Measurements from ENCODE around the gene CCL5. TPM values are rescaled to one million over a fixed set of nuclear protein-coding genes. Genes with fewer than 3 reads are reported as not detected.

Gene CCL5
- polyA plus RNA-seq, 1 of the 3 experiments (the other 2 are of a cell fraction) = 0.23 TPM

DNA sequence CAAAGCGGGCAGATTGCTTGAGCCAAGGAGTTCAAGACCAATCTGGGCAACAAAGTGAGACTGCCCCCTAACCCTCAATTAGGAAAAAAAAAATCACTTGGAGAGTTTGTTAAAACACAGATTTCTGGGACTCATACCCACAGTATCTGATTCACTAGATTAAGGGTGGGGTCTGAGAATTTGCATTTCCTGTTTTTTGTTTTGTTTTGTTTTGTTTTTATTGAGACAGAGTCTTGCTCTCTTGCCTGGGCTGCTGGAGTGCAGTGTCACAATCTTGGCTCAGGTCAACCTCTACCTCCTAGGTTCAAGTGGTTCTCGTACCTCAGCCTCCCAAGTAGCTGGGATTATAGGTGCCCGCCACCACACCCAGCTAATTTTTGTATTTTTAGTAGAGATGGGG lies 12.6 kb downstream of the CCL5 start:
- no peaks in the 10 kb centered on the region for H3K9me3 ChIP-seq
- no peaks in the 10 kb centered on the region for H3K36me3 ChIP-seq (replicated peaks in 1 of 2; ENCODE audit: control insufficient read depth in 1 of 2, insufficient read depth in 2 of 2, low read length in 1 of 2)
- no peaks in the 10 kb centered on the region for H3K79me2 ChIP-seq (ENCODE audit: insufficient read depth)
- H3K27ac ChIP-seq (ENCODE audit: low read depth in 2 of 2, low read length in 1 of 2) = no peak overlapping the region
- no peak overlapping the region for H3K4me3 ChIP-seq (ENCODE audit: low read depth in 2 of 2, low read length in 1 of 2)
- POLR2A ChIA-PET = no interaction called here
- H3K27me3 ChIP-seq (ENCODE audit: insufficient read depth) = no peaks in the 10 kb centered on the region
- H3K9ac ChIP-seq = no peak overlapping the region
- H3F3A ChIP-seq (replicated peaks; ENCODE audit: insufficient read depth) = no peaks in the 10 kb centered on the region
- no peak for DNase-seq
- peaks cover 0 to 3% of the 10 kb centered on the region in 2 experiments; a peak in 1 of 4 replicates for H3K4me1 ChIP-seq (ENCODE audit: control insufficient read depth in 1 of 2, insufficient read depth in 2 of 2, low read depth in 1 of 2, low read length in 1 of 2)
- no peak overlapping the region for H2AFZ ChIP-seq (ENCODE audit: low read depth)
- no peaks in the 10 kb centered on the region for H4K20me1 ChIP-seq (ENCODE audit: insufficient read depth)
- TF ChIP-seq, protein P1, sequence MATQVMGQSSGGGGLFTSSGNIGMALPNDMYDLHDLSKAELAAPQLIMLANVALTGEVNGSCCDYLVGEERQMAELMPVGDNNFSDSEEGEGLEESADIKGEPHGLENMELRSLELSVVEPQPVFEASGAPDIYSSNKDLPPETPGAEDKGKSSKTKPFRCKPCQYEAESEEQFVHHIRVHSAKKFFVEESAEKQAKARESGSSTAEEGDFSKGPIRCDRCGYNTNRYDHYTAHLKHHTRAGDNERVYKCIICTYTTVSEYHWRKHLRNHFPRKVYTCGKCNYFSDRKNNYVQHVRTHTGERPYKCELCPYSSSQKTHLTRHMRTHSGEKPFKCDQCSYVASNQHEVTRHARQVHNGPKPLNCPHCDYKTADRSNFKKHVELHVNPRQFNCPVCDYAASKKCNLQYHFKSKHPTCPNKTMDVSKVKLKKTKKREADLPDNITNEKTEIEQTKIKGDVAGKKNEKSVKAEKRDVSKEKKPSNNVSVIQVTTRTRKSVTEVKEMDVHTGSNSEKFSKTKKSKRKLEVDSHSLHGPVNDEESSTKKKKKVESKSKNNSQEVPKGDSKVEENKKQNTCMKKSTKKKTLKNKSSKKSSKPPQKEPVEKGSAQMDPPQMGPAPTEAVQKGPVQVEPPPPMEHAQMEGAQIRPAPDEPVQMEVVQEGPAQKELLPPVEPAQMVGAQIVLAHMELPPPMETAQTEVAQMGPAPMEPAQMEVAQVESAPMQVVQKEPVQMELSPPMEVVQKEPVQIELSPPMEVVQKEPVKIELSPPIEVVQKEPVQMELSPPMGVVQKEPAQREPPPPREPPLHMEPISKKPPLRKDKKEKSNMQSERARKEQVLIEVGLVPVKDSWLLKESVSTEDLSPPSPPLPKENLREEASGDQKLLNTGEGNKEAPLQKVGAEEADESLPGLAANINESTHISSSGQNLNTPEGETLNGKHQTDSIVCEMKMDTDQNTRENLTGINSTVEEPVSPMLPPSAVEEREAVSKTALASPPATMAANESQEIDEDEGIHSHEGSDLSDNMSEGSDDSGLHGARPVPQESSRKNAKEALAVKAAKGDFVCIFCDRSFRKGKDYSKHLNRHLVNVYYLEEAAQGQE (IDR thresholded peaks at IDR 0.05; ENCODE audit: low read depth, low read length) = no peak
- TF ChIP-seq FOXM1 (IDR thresholded peaks at IDR 0.05; ENCODE audit: low read depth) = no peak
- no peak for TF ChIP-seq NRF1 (IDR thresholded peaks at IDR 0.05; ENCODE audit: low read depth, low read length)
- TF ChIP-seq YY1 (IDR thresholded peaks at IDR 0.05; ENCODE audit: low read depth) = no peak
- TF ChIP-seq MXI1 (IDR thresholded peaks at IDR 0.05; ENCODE audit: low read depth, low read length) = no peak
- no peak for TF ChIP-seq RFX5 (IDR thresholded peaks at IDR 0.05; ENCODE audit: low read length)
- TF ChIP-seq, protein P2, sequence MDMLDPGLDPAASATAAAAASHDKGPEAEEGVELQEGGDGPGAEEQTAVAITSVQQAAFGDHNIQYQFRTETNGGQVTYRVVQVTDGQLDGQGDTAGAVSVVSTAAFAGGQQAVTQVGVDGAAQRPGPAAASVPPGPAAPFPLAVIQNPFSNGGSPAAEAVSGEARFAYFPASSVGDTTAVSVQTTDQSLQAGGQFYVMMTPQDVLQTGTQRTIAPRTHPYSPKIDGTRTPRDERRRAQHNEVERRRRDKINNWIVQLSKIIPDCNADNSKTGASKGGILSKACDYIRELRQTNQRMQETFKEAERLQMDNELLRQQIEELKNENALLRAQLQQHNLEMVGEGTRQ (IDR thresholded peaks at IDR 0.05; ENCODE audit: borderline replicate concordance, low read depth, low read length) = no peak
- no peak for TF ChIP-seq NFIC (IDR thresholded peaks at IDR 0.05; ENCODE audit: borderline replicate concordance)
- TF ChIP-seq, protein P3, sequence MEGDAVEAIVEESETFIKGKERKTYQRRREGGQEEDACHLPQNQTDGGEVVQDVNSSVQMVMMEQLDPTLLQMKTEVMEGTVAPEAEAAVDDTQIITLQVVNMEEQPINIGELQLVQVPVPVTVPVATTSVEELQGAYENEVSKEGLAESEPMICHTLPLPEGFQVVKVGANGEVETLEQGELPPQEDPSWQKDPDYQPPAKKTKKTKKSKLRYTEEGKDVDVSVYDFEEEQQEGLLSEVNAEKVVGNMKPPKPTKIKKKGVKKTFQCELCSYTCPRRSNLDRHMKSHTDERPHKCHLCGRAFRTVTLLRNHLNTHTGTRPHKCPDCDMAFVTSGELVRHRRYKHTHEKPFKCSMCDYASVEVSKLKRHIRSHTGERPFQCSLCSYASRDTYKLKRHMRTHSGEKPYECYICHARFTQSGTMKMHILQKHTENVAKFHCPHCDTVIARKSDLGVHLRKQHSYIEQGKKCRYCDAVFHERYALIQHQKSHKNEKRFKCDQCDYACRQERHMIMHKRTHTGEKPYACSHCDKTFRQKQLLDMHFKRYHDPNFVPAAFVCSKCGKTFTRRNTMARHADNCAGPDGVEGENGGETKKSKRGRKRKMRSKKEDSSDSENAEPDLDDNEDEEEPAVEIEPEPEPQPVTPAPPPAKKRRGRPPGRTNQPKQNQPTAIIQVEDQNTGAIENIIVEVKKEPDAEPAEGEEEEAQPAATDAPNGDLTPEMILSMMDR (IDR thresholded peaks at IDR 0.05) = no peak
- TF ChIP-seq JUND (IDR thresholded peaks at IDR 0.05) = no peak
- TF ChIP-seq TCF12 (IDR thresholded peaks at IDR 0.05) = no peak
- TF ChIP-seq, protein P4, sequence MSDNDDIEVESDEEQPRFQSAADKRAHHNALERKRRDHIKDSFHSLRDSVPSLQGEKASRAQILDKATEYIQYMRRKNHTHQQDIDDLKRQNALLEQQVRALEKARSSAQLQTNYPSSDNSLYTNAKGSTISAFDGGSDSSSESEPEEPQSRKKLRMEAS (IDR thresholded peaks at IDR 0.05; ENCODE audit: low read depth) = no peak
- WGBS (ENCODE audit: low lambda C conversion rate) = 94% methylated on average over 3 of the region's 3 CpGs
- no peaks in the 10 kb centered on the region for H3K9me2 ChIP-seq
- CTCF ChIA-PET = interaction anchor here (1.1 kb wide), 1 partner anchor 59 kb away, joined by 3 read pairs; the partner anchor contains the start of gene TAF15
- no peak overlapping the region for H3K4me2 ChIP-seq

Data from SK-N-SH (cell line).